Breast epithelium (tissue), 4 donors: ENCODE results near the gene EFCAB14. TPM values are rescaled to one million over a fixed set of nuclear protein-coding genes. Genes with fewer than 3 reads are reported as not detected.

Experiments
- DNase-seq, 2 donors: peaks; one replicate each; pipeline ENCODE4 v3.0.0-alpha.2; 2019; ENCODE audit warnings: low spot score in 2 of 2
- H3K27ac ChIP-seq, 2 donors: fragments of 200-600 bp; sonication (generic) in 1 of 2; one replicate each; pipeline ENCODE4 v1.5.1; 2016 to 2019; ENCODE audit warnings: mild to moderate bottlenecking in 1 of 2
- H3K27me3 ChIP-seq, 2 donors: fragments of 200-600 bp; sonication (generic) in 1 of 2; one replicate each; pipeline versions ENCODE4 v1.5.1 to v1.6.0; 2017 to 2019; ENCODE audit warnings: control low read depth in 1 of 2, mild to moderate bottlenecking in 1 of 2
- H3K36me3 ChIP-seq: fragments of 200-600 bp; one replicate; pipeline ENCODE4 v1.5.1; 2019
- H3K4me1 ChIP-seq, 2 donors: fragments of 200-600 bp; sonication (generic); one replicate each; pipeline ENCODE4 v1.5.1; 2016 to 2019; ENCODE audit warnings: control low read depth in 1 of 2
- H3K4me3 ChIP-seq, 3 donors: fragments of 200-600 bp; sonication (generic); 1 replicate in 2 of 3; 2 replicates in 1 of 3; pipeline ENCODE4 v1.5.1; 2016 to 2019; ENCODE audit warnings: mild to moderate bottlenecking in 3 of 3, moderate library complexity in 2 of 3
- H3K9me3 ChIP-seq, 2 donors: fragments of 200-600 bp; sonication (generic) in 1 of 2; one replicate each; pipeline ENCODE4 v1.5.1; 2016 to 2019; ENCODE audit warnings: control low read depth in 1 of 2
- POLR2A ChIP-seq: fragments of 450-650 bp; IDR thresholded peaks from one replicate; pipeline ENCODE4 v1.6.1; 2016; ENCODE audit warnings: antibody characterized with exemption, mild to moderate bottlenecking, moderate library complexity
- POLR2AphosphoS5 ChIP-seq, 3 donors: sonication (generic); formaldehyde crosslinking; IDR thresholded peaks; one replicate each; pipeline ENCODE4 v1.6.1; 2017; ENCODE audit warnings: antibody characterized with exemption in 3 of 3
- intact Hi-C: fragments of 100-400 bp; cut with DNase I; formaldehyde crosslinking; loops from one replicate; pipeline ENCODE4 v1.15.1; 2023; ENCODE audit warnings: low total_unique reads
- total RNA-seq, 3 donors: library from RNA; depleted of rRNA; stranded (reverse); fragments of >200 nt; gene quantifications; one replicate each; pipeline ENCODE4 v1.1.0, GENCODE V29; 2016
- TF ChIP-seq, protein P1 (sequence below), 3 donors: fragments of 450-650 bp; IDR thresholded peaks; one replicate each; pipeline ENCODE4 v1.5.1; 2016 to 2017; ENCODE audit warnings: antibody characterized with exemption in 3 of 3, mild to moderate bottlenecking in 3 of 3, moderate library complexity in 3 of 3

The EFCAB14 gene
- total RNA-seq, 3 donors from 2014 or later = 92.8 to 128 (median 106) TPM

DNA sequence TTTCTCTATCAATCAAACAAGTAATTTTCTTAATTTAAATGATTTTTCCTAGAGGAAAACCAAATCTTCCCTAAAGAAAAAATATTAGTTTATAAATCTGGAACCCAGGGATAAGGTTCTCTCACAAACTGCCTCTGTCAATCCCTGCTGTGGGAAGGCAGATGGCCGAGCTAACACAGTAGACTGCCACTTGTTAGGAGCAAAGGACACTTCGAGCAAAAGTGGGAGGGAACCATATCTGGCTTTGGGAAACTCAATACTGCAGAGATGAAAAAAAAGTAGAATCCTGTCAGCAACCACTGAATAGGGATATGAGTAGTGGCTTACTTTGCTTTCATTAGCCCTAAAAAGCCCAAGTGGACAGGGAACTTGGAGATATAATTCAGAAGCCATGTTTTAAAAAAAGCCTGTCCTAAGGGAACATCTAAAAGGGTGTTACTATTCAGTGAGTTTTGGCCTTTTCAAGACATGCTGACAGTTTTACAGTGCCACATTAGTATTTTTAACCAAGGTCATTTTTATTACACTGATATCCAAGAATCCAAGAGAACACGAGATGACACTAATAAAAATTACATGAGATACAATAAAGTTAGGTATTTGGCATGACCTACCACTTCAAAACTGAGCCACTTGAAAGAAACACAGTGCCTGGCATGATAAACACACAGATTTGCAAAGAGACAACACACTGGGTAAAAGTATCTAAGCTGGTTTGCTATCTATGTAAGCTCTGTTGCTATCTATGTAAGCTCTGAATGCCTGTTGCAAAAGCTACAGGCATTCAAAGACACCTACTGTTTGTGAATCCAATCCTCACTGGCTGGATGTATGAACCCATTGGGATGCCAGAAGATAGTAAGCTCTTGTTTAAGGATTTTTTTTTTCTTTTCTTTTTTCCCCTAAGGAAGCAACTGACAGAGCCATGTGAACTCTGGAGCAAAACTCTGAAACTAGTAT lies 25.8 kb downstream of the EFCAB14 start:
- no peaks in the 10 kb centered on the region for H3K27me3 ChIP-seq
- no peaks in the 10 kb centered on the region for H3K9me3 ChIP-seq
- intact Hi-C loops = no loop called here
- no peak overlapping the region for H3K27ac ChIP-seq
- H3K4me1 ChIP-seq = no peaks in the 10 kb centered on the region
- peaks cover 12% of the 10 kb centered on the region for H3K36me3 ChIP-seq
- no peak for TF ChIP-seq POLR2AphosphoS5 (IDR thresholded peaks at IDR 0.05)
- TF ChIP-seq, protein P1, sequence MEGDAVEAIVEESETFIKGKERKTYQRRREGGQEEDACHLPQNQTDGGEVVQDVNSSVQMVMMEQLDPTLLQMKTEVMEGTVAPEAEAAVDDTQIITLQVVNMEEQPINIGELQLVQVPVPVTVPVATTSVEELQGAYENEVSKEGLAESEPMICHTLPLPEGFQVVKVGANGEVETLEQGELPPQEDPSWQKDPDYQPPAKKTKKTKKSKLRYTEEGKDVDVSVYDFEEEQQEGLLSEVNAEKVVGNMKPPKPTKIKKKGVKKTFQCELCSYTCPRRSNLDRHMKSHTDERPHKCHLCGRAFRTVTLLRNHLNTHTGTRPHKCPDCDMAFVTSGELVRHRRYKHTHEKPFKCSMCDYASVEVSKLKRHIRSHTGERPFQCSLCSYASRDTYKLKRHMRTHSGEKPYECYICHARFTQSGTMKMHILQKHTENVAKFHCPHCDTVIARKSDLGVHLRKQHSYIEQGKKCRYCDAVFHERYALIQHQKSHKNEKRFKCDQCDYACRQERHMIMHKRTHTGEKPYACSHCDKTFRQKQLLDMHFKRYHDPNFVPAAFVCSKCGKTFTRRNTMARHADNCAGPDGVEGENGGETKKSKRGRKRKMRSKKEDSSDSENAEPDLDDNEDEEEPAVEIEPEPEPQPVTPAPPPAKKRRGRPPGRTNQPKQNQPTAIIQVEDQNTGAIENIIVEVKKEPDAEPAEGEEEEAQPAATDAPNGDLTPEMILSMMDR (IDR thresholded peaks at IDR 0.05) = no peak
- TF ChIP-seq POLR2A = no peak
- H3K4me3 ChIP-seq = no peak overlapping the region
- no peak for DNase-seq

- no peaks in the 10 kb centered on the region for H3K27me3 ChIP-seq
- H3K9me3 ChIP-seq = no peaks in the 10 kb centered on the region
- no peak overlapping the region for H3K27ac ChIP-seq
- peaks cover 12% of the 10 kb centered on the region for H3K36me3 ChIP-seq
- H3K4me3 ChIP-seq = no peak overlapping the region
- DNase-seq = no peak
- intact Hi-C loops = no loop called here
- no peaks in the 10 kb centered on the region for H3K4me1 ChIP-seq
- TF ChIP-seq, protein P1 (IDR thresholded peaks at IDR 0.05) = no peak
Observed at GRCh38 chr1:46691997-46692790, 26.7 kb downstream of the EFCAB14 start.

GRCh38 chr1:46690931-46691421 lies 27.9 kb downstream of the EFCAB14 start:
- Histone ChIP-seq H3K27ac (no peak overlapping the region), H3K9me3 (no peaks in the 10 kb centered on the region), H3K4me1 (no peaks in the 10 kb centered on the region), H3K27me3 (no peaks in the 10 kb centered on the region), H3K36me3 (peaks cover 12% of the 10 kb centered on the region), H3K4me3 (no peak overlapping the region)
- TF ChIP-seq, protein P1 (IDR thresholded peaks at IDR 0.05) = no peak
- intact Hi-C loops = no loop called here
- DNase-seq = no peak

DNA sequence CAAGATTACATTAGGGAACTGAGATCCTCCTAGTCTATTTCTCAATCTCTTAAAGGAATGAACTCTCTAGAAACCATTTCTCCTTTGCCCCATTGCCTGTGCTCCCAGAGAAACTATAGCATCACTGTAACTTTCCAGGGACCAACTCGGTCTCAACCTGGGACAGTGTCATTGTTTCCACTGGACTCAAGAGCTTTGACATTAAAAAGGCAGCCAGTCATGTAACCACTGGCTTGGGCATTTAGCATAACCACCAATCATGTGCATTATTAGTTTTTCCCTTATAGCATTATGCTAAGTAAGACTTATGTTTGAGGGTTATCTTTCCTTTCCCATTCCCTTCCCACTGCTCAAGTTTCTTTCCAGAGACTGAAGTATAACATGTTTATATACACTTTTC lies 29.0 kb downstream of the EFCAB14 start:
- Histone ChIP-seq H3K9me3 (no peaks in the 10 kb centered on the region), H3K4me1 (no peaks in the 10 kb centered on the region), H3K36me3 (peaks cover 12% of the 10 kb centered on the region), H3K4me3 (no peak overlapping the region), H3K27me3 (no peaks in the 10 kb centered on the region), H3K27ac (no peak overlapping the region)
- DNase-seq = no peak
- intact Hi-C loops = no loop called here
- TF ChIP-seq, protein P1 (IDR thresholded peaks at IDR 0.05) = no peak
- TF ChIP-seq POLR2AphosphoS5 (IDR thresholded peaks at IDR 0.05) = no peak
- TF ChIP-seq POLR2A = no peak

GRCh38 chr1:46689356-46689755 lies 29.6 kb downstream of the EFCAB14 start:
- Histone ChIP-seq H3K4me3 (no peak overlapping the region), H3K36me3 (peaks cover 12% of the 10 kb centered on the region), H3K4me1 (no peaks in the 10 kb centered on the region), H3K27me3 (no peaks in the 10 kb centered on the region), H3K27ac (no peak overlapping the region), H3K9me3 (no peaks in the 10 kb centered on the region)
- DNase-seq = no peak
- intact Hi-C loops = no loop called here
- TF ChIP-seq, protein P1 (IDR thresholded peaks at IDR 0.05) = no peak
- TF ChIP-seq POLR2AphosphoS5 (IDR thresholded peaks at IDR 0.05) (no peak), POLR2A (no peak)
